Hematopoietic multipotent progenitor cell treated with erythropoietin and hydrocortisone succinate and interleukin-3 and kit ligand, for 8 days (in vitro differentiated cells): ENCODE results near the gene PIGH.
"Not testable (repeated sequence)": the region's sequence is repeated elsewhere in the genome, so short reads cannot be mapped to it uniquely, and the experiment has no call there.

Experiments used
- DNase-seq: peaks from one replicate; pipeline ENCODE4 v3.0.0-alpha.2; 2015

The PIGH gene

GRCh38 chr14:67547224-67547780, 52.8 kb downstream of the PIGH start:
- DNase-seq, result no peak

GRCh38 chr14:67544590-67544989, 55.5 kb downstream of the PIGH start:
- no peak for DNase-seq

- not testable (repeated sequence) for DNase-seq
These were observed 57.4 kb downstream of the PIGH start for GRCh38 chr14:67542620-67543019.

GRCh38 chr14:67541448-67542387, 58.4 kb downstream of the PIGH start:
- no peak for DNase-seq
